Tibial nerve (tissue), 4 donors: Measurements from ENCODE around the gene TENM4.

Experiments used
- EP300 ChIP-seq, 2 donors: sonication (generic); formaldehyde crosslinking; IDR thresholded peaks; one replicate each; pipeline ENCODE4 v1.6.1; 2017; ENCODE audit warnings: antibody characterized with exemption in 2 of 2, mild to moderate bottlenecking in 1 of 2
- POLR2A ChIP-seq, 2 donors: fragments of 450-650 bp; IDR thresholded peaks; one replicate each; pipeline ENCODE4 v1.6.1; 2017; ENCODE audit warnings: antibody characterized with exemption in 2 of 2, mild to moderate bottlenecking in 2 of 2, moderate library complexity in 2 of 2
- TF ChIP-seq, protein P1 (sequence below), 5 experiments: fragments of 200-600 bp in 3 of 5; fragments of 450-650 bp in 2 of 5; sonication (generic) in 3 of 5; IDR thresholded peaks; one replicate each; pipeline ENCODE4 v1.5.1; 2016 to 2019; ENCODE audit warnings: antibody characterized with exemption in 5 of 5, mild to moderate bottlenecking in 3 of 5, moderate library complexity in 2 of 5

DNA sequence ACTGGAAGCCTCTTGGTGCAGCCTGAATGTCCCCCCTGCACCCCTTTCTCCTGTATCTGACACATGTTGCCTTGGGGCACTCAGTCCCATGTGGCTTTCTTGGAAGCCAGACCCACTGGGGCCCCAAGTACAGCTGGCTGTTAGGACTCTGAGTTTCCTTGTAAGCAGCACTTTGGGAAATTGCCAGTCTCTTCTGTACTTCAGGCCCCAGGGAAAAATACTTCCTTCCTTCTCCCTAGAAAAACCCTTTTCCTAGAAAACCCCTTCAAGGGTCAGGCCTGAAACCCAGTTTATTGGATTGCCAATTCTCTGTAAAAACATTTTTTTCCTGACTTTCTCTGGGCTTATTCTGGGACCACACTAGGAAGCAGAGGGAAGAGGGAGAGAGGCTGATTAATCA lies 360.3 kb downstream of the TENM4 start:
- TF ChIP-seq POLR2A (IDR thresholded peaks at IDR 0.05) (no peak), EP300 (IDR thresholded peaks at IDR 0.05) (no peak)
- TF ChIP-seq, protein P1, sequence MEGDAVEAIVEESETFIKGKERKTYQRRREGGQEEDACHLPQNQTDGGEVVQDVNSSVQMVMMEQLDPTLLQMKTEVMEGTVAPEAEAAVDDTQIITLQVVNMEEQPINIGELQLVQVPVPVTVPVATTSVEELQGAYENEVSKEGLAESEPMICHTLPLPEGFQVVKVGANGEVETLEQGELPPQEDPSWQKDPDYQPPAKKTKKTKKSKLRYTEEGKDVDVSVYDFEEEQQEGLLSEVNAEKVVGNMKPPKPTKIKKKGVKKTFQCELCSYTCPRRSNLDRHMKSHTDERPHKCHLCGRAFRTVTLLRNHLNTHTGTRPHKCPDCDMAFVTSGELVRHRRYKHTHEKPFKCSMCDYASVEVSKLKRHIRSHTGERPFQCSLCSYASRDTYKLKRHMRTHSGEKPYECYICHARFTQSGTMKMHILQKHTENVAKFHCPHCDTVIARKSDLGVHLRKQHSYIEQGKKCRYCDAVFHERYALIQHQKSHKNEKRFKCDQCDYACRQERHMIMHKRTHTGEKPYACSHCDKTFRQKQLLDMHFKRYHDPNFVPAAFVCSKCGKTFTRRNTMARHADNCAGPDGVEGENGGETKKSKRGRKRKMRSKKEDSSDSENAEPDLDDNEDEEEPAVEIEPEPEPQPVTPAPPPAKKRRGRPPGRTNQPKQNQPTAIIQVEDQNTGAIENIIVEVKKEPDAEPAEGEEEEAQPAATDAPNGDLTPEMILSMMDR (IDR thresholded peaks at IDR 0.05): no peak
